Panc1 (cell line): ENCODE measurements around the gene RPS13. TPM values are rescaled to one million over a fixed set of nuclear protein-coding genes. Genes with fewer than 3 reads are reported as not detected.

Experiments used
- ATAC-seq: fragments of 200-7000 bp; cut with Tn5 transposase; 2 replicates; pipeline ENCODE4 v1.9.1; 2020; ENCODE audit warnings: mild to moderate bottlenecking, moderate library complexity
- BruUV-seq: library from RNA; stranded (reverse); fragments of 400-500 nt; replicated peaks from 2 replicates; lab custom pipeline; 2021; lab: Mats Ljungman, UMichigan
- CTCF ChIA-PET: fragments of 300-600 bp; sonication (Branson Sonifier 250); formaldehyde crosslinking; loops from one replicate; lab custom pipeline; 2022; ENCODE audit warnings: antibody characterized with exemption; lab: Charles Lee
- POLR2A ChIA-PET: fragments of 300-600 bp; sonication (Branson Sonifier 250); formaldehyde crosslinking; loops from one replicate; lab custom pipeline; 2022; ENCODE audit warnings: antibody characterized with exemption; lab: Charles Lee
- DNase-seq: peaks from one replicate; pipeline ENCODE4 v3.0.0-alpha.2; 2010; ENCODE audit warnings: low read depth, low spot score
- H3K27ac ChIP-seq: 2 replicates; pipeline ENCODE4 v1.5.1; 2011; ENCODE audit warnings: mild to moderate bottlenecking, low read length, inconsistent platforms
- H3K27me3 ChIP-seq: fragments of 200-500 bp; sonication (Bioruptor generic); 2 replicates; pipeline ENCODE4 v1.6.0; 2014; ENCODE audit warnings: low read length, inconsistent platforms; ENCODE audit not compliant: control insufficient read depth, insufficient read depth
- H3K36me3 ChIP-seq: fragments of 200-500 bp; sonication (Bioruptor generic); 2 replicates; pipeline ENCODE4 v1.5.1; 2014; ENCODE audit warnings: inconsistent platforms, mild to moderate bottlenecking, low read length, moderate library complexity; ENCODE audit not compliant: control insufficient read depth, insufficient read depth
- H3K4me1 ChIP-seq: 2 replicates; pipeline ENCODE4 v1.5.1; 2011; ENCODE audit warnings: inconsistent platforms, mild to moderate bottlenecking, low read length, moderate library complexity; ENCODE audit not compliant: control insufficient read depth, insufficient read depth
- H3K4me3 ChIP-seq, 2 experiments: 2 replicates each; pipeline ENCODE4 v1.5.1; 2011 to 2012; ENCODE audit warnings: low read depth in 2 of 2, low read length in 2 of 2, mild to moderate bottlenecking in 2 of 2, inconsistent platforms in 1 of 2, moderate library complexity in 1 of 2
- H3K9me3 ChIP-seq: fragments of 200-500 bp; sonication (Bioruptor generic); 2 replicates; pipeline ENCODE4 v1.5.1; 2014; ENCODE audit warnings: low read depth, mild to moderate bottlenecking, inconsistent platforms, low read length, moderate library complexity; ENCODE audit not compliant: control insufficient read depth, insufficient read depth
- POLR2AphosphoS5 ChIP-seq: IDR thresholded peaks from 2 replicates; pipeline ENCODE4 v1.6.1; 2012; ENCODE audit warnings: mild to moderate bottlenecking, low read depth, low read length, moderate library complexity
- REST ChIP-seq, 2 experiments: IDR thresholded peaks; 2 replicates each; pipeline ENCODE4 v1.6.1; 2011 to 2012; ENCODE audit warnings: low read depth in 2 of 2, control low read depth in 1 of 2, low read length in 1 of 2, mild to moderate bottlenecking in 1 of 2, moderate library complexity in 1 of 2; ENCODE audit not compliant: insufficient read depth in 1 of 2
- SIN3A ChIP-seq: IDR thresholded peaks from 2 replicates; pipeline ENCODE4 v1.6.1; 2012; ENCODE audit warnings: low read depth, mild to moderate bottlenecking, low read length, moderate library complexity, borderline replicate concordance; ENCODE audit not compliant: insufficient read depth
- TCF7L2 ChIP-seq: IDR thresholded peaks from 2 replicates; pipeline ENCODE4 v1.6.1; 2011; ENCODE audit warnings: mild to moderate bottlenecking, low read depth, low read length, inconsistent platforms
- in situ Hi-C: cut with HindIII; loops from 2 replicates; pipeline ENCODE4 v1.10.0; 2016; ENCODE audit warnings: low sequenced_read_pairs, low pct_unique_long_range_greater_than_20kb
- intact Hi-C: fragments of 100-400 bp; cut with micrococcal nuclease; formaldehyde crosslinking; loops from one replicate; pipeline ENCODE4 v1.10.0; 2022; ENCODE audit not compliant: unreplicated experiment
- total RNA-seq: library from RNA; stranded (reverse); gene quantifications from one replicate; pipeline ENCODE4 v1.2.1, GENCODE V29; 2021; ENCODE audit not compliant: unreplicated experiment
- TF ChIP-seq, protein P1 (sequence below): fragments of 450-650 bp; IDR thresholded peaks from 2 replicates; pipeline ENCODE4 v1.5.1; 2017; ENCODE audit warnings: mild to moderate bottlenecking

The RPS13 gene
- total RNA-seq, 1 experiment from 2014 or later = 882 TPM

DNA sequence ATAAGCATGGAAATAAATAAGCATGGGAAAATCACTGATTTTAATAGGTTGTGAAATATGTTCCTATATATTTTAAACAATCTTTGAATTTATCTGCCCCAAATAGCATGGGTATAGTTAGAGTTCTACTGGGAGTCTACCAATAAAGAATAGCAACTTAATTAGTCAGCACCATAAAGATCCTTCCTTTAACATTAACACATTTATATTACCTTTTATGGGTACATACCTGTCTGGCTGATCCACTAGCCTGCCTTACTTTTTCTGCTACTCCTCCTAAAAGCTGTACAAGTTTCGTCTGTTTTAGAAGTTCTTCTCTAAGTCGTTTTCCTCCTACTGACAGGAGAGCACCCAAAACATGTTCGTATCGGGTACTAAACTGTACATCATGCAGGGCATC, 39.8 kb upstream of the RPS13 start:
- H3K36me3 ChIP-seq = peaks cover 12% of the 10 kb centered on the region
- ChIA-PET CTCF (no interaction called here), POLR2A (no interaction called here)
- no peak for DNase-seq
- H3K4me1 ChIP-seq = no peaks in the 10 kb centered on the region
- no peaks in the 10 kb centered on the region for H3K9me3 ChIP-seq
- no peaks in the 10 kb centered on the region for H3K27me3 ChIP-seq
- intact Hi-C loops (no loop called here), in situ Hi-C loops (no loop called here)
- no peak overlapping the region for H3K27ac ChIP-seq
- BruUV-seq = no TSS peak
- TF ChIP-seq POLR2AphosphoS5 (no peak), REST (IDR thresholded peaks at IDR 0.05; ENCODE audit: insufficient read depth in 1 of 2, low read depth in 2 of 2, low read length in 1 of 2) (no peak), TCF7L2 (no peak), SIN3A (no peak)
- TF ChIP-seq, protein P1, sequence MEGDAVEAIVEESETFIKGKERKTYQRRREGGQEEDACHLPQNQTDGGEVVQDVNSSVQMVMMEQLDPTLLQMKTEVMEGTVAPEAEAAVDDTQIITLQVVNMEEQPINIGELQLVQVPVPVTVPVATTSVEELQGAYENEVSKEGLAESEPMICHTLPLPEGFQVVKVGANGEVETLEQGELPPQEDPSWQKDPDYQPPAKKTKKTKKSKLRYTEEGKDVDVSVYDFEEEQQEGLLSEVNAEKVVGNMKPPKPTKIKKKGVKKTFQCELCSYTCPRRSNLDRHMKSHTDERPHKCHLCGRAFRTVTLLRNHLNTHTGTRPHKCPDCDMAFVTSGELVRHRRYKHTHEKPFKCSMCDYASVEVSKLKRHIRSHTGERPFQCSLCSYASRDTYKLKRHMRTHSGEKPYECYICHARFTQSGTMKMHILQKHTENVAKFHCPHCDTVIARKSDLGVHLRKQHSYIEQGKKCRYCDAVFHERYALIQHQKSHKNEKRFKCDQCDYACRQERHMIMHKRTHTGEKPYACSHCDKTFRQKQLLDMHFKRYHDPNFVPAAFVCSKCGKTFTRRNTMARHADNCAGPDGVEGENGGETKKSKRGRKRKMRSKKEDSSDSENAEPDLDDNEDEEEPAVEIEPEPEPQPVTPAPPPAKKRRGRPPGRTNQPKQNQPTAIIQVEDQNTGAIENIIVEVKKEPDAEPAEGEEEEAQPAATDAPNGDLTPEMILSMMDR = no peak
- no peak overlapping the region for H3K4me3 ChIP-seq
- no peak for ATAC-seq

DNA sequence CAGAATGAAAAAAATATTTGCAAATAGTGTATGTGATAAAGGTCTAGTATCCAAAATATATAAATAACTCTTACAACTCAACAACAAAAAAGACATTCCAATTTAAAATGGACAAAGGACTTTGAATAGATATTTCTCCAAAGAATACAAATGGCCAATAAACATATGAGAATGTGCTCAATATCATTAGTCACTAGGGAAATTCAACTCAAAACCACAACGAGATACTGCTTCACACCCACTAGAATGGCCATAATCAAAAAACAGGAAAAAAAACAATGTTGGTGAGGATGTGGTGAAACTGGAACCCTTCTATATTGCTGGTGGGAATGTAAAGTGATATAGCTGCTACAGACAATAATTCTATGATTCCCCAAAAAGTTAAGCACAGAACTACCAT, 38.6 kb upstream of the RPS13 start:
- Histone ChIP-seq H3K36me3 (peaks cover 8% of the 10 kb centered on the region; the same call in 1 of the 2 replicates), H3K27me3 (no peaks in the 10 kb centered on the region), H3K9me3 (no peaks in the 10 kb centered on the region), H3K4me3 (no peak overlapping the region), H3K4me1 (no peaks in the 10 kb centered on the region), H3K27ac (no peak overlapping the region)
- DNase-seq (no peak), ATAC-seq (no peak)
- in situ Hi-C loops (no loop called here), intact Hi-C loops (no loop called here)
- ChIA-PET CTCF (interaction anchor here (0.7 kb wide), 1 partner anchor 133 kb away, joined by 4 read pairs; no protein-coding TSS in a partner anchor), POLR2A (no interaction called here)
- BruUV-seq = no TSS peak
- TF ChIP-seq TCF7L2 (no peak), REST (IDR thresholded peaks at IDR 0.05; ENCODE audit: insufficient read depth in 1 of 2, low read depth in 2 of 2, low read length in 1 of 2) (no peak), SIN3A (no peak)
